ENCODE results near the gene TSSC4. TPM values are rescaled to one million over a fixed set of nuclear protein-coding genes. Genes with fewer than 3 reads are reported as not detected.

The TSSC4 gene
- total and polyA plus RNA-seq, 9 of the 15 experiments (the other 6 are each of a cell fraction or from before 2014, with no cell fraction given): 0.41 to 54.2 (median 11.0) TPM

DNA sequence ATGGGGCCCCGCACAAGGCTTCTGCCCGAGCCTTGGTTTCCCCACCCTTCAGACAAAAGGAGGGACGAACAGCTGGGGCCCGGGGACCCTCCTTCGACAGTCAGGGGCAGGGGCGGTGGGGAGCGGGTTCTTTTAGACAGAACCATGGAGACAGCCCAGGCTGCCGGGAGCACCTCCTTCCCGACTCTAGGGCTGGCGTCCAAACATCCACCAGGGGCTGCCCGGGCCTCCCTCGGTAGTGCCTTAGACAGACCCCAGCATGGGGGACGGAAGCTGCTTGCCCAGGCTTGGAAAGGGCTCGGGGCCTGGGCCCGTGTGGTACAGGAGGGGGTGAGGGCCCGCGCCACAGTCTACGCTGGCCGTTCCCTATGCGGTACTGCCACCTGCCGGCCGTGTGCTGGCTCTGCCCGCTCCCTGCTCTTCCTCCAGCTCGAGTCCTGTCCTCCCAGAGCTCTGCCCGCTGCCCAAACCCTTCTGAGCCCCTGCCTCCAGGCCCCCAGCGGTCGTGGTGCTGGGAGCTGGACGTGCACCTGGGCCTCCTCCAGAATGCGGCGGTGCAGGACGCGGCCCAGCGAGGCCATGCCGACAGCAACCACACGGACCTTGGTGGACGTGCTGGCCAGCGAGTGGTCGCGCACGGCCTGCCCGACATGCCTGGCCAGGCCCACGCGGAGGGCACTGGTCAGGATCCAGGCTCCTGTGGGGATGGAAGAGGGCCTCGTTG is 20.1 kb downstream of the TSSC4 start (continued):
- TF ChIP-seq, protein P1, sequence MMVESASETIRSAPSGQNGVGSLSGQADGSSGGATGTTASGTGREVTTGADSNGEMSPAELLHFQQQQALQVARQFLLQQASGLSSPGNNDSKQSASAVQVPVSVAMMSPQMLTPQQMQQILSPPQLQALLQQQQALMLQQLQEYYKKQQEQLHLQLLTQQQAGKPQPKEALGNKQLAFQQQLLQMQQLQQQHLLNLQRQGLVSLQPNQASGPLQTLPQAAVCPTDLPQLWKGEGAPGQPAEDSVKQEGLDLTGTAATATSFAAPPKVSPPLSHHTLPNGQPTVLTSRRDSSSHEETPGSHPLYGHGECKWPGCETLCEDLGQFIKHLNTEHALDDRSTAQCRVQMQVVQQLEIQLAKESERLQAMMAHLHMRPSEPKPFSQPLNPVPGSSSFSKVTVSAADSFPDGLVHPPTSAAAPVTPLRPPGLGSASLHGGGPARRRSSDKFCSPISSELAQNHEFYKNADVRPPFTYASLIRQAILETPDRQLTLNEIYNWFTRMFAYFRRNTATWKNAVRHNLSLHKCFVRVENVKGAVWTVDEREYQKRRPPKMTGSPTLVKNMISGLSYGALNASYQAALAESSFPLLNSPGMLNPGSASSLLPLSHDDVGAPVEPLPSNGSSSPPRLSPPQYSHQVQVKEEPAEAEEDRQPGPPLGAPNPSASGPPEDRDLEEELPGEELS (CRISPR knock-in tag; IDR thresholded peaks at IDR 0.05; ENCODE audit: borderline replicate concordance): no peak
- TF ChIP-seq ZNF121 (CRISPR knock-in tag; conservative IDR thresholded peaks at IDR 0.05) (no peak), EZH2 (IDR thresholded peaks at IDR 0.05; ENCODE audit: borderline replicate concordance, low read depth, low read length) (no peak), ZNF217 (CRISPR knock-in tag; IDR thresholded peaks at IDR 0.05) (no peak), SOX6 (IDR thresholded peaks at IDR 0.05) (no peak), ZNF76 (CRISPR knock-in tag; IDR thresholded peaks at IDR 0.05; ENCODE audit: borderline replicate concordance) (no peak), ELF4 (CRISPR knock-in tag; IDR thresholded peaks at IDR 0.05) (no peak), SUPT5H (IDR thresholded peaks at IDR 0.05) (no peak), HNRNPLL (IDR thresholded peaks at IDR 0.05; ENCODE audit: low read depth, low read length, poor library complexity, severe bottlenecking) (no peak), IRF2 (CRISPR knock-in tag; IDR thresholded peaks at IDR 0.05) (no peak), SMARCC2 (IDR thresholded peaks at IDR 0.05; ENCODE audit: low read depth) (no peak), ZNF75A (CRISPR knock-in tag; IDR thresholded peaks at IDR 0.05) (no peak), CBFB (CRISPR knock-in tag; IDR thresholded peaks at IDR 0.05) (no peak), RBM22 (IDR thresholded peaks at IDR 0.05; ENCODE audit: low read depth, low read length, poor library complexity, severe bottlenecking) (no peak), RBM25 (IDR thresholded peaks at IDR 0.05; ENCODE audit: low read depth, low read length, severe bottlenecking) (no peak)
- TF ChIP-seq, protein P2, sequence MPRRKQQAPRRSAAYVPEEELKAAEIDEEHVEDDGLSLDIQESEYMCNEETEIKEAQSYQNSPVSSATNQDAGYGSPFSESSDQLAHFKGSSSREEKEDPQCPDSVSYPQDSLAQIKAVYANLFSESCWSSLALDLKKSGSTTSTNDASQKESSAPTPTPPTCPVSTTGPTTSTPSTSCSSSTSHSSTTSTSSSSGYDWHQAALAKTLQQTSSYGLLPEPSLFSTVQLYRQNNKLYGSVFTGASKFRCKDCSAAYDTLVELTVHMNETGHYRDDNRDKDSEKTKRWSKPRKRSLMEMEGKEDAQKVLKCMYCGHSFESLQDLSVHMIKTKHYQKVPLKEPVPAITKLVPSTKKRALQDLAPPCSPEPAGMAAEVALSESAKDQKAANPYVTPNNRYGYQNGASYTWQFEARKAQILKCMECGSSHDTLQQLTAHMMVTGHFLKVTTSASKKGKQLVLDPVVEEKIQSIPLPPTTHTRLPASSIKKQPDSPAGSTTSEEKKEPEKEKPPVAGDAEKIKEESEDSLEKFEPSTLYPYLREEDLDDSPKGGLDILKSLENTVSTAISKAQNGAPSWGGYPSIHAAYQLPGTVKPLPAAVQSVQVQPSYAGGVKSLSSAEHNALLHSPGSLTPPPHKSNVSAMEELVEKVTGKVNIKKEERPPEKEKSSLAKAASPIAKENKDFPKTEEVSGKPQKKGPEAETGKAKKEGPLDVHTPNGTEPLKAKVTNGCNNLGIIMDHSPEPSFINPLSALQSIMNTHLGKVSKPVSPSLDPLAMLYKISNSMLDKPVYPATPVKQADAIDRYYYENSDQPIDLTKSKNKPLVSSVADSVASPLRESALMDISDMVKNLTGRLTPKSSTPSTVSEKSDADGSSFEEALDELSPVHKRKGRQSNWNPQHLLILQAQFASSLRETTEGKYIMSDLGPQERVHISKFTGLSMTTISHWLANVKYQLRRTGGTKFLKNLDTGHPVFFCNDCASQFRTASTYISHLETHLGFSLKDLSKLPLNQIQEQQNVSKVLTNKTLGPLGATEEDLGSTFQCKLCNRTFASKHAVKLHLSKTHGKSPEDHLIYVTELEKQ (CRISPR knock-in tag; IDR thresholded peaks at IDR 0.05): no peak
- TF ChIP-seq, protein P3, sequence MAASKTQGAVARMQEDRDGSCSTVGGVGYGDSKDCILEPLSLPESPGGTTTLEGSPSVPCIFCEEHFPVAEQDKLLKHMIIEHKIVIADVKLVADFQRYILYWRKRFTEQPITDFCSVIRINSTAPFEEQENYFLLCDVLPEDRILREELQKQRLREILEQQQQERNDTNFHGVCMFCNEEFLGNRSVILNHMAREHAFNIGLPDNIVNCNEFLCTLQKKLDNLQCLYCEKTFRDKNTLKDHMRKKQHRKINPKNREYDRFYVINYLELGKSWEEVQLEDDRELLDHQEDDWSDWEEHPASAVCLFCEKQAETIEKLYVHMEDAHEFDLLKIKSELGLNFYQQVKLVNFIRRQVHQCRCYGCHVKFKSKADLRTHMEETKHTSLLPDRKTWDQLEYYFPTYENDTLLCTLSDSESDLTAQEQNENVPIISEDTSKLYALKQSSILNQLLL (CRISPR knock-in tag; IDR thresholded peaks at IDR 0.05; ENCODE audit: borderline replicate concordance): no peak
- TF ChIP-seq, protein P4, sequence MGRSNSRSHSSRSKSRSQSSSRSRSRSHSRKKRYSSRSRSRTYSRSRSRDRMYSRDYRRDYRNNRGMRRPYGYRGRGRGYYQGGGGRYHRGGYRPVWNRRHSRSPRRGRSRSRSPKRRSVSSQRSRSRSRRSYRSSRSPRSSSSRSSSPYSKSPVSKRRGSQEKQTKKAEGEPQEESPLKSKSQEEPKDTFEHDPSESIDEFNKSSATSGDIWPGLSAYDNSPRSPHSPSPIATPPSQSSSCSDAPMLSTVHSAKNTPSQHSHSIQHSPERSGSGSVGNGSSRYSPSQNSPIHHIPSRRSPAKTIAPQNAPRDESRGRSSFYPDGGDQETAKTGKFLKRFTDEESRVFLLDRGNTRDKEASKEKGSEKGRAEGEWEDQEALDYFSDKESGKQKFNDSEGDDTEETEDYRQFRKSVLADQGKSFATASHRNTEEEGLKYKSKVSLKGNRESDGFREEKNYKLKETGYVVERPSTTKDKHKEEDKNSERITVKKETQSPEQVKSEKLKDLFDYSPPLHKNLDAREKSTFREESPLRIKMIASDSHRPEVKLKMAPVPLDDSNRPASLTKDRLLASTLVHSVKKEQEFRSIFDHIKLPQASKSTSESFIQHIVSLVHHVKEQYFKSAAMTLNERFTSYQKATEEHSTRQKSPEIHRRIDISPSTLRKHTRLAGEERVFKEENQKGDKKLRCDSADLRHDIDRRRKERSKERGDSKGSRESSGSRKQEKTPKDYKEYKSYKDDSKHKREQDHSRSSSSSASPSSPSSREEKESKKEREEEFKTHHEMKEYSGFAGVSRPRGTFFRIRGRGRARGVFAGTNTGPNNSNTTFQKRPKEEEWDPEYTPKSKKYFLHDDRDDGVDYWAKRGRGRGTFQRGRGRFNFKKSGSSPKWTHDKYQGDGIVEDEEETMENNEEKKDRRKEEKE (IDR thresholded peaks at IDR 0.05; ENCODE audit: borderline replicate concordance in 1 of 2, control insufficient read depth in 1 of 2, low read depth in 2 of 2, low read length in 1 of 2): no peak

Measured in K562 (cell line).